Kidney (tissue), 14 donors: ENCODE data around the gene SRD5A1. TPM values are rescaled to one million over a fixed set of nuclear protein-coding genes. Genes with fewer than 3 reads are reported as not detected.

Source experiments
- DNase-seq, 5 donors: peaks; one replicate each; pipeline ENCODE4 v3.0.0-alpha.2; 2013 to 2020
- FAIRE-seq: peaks from 2 replicates; lab custom pipeline; 2012; peaks lifted over from hg19 to GRCh38; lab: Jason Lieb, UNC
- H3K27ac ChIP-seq, 2 donors: one replicate each; pipeline ENCODE4 v1.7.0; 2013; ENCODE audit warnings: low read depth in 2 of 2, low read length in 2 of 2, inconsistent platforms in 1 of 2
- H3K27me3 ChIP-seq: one replicate; pipeline ENCODE4 v1.7.1; 2013; ENCODE audit warnings: low read length, inconsistent platforms; ENCODE audit not compliant: control insufficient read depth, insufficient read depth
- H3K36me3 ChIP-seq, 3 donors: one replicate each; pipeline versions ENCODE4 v1.7.0 to v1.7.1; 2013; ENCODE audit warnings: low read length in 3 of 3, control low read depth in 1 of 3, inconsistent platforms in 1 of 3; ENCODE audit not compliant: insufficient read depth in 3 of 3, control insufficient read depth in 2 of 3
- H3K4me1 ChIP-seq, 3 donors: one replicate each; pipeline versions ENCODE4 v1.7.0 to v1.7.1; 2013; ENCODE audit warnings: low read length in 3 of 3, inconsistent platforms in 1 of 3, low read depth in 1 of 3; ENCODE audit not compliant: control insufficient read depth in 2 of 3, insufficient read depth in 2 of 3
- H3K4me3 ChIP-seq, 3 donors: one replicate each; pipeline versions ENCODE4 v1.7.0 to v1.8.1; 2013; ENCODE audit warnings: low read length in 3 of 3, control low read depth in 1 of 3, inconsistent platforms in 1 of 3
- H3K9ac ChIP-seq, 3 donors: one replicate each; pipeline versions ENCODE4 v1.7.0 to v1.7.1; 2013; ENCODE audit warnings: low read length in 3 of 3, control low read depth in 1 of 3, inconsistent platforms in 1 of 3
- H3K9me3 ChIP-seq, 3 donors: one replicate each; pipeline versions ENCODE4 v1.7.0 to v1.7.1; 2013; ENCODE audit warnings: low read length in 3 of 3, control low read depth in 1 of 3, inconsistent platforms in 1 of 3; ENCODE audit not compliant: control insufficient read depth in 2 of 3, insufficient read depth in 1 of 3
- intact Hi-C: fragments of 100-400 bp; cut with DNase I; formaldehyde crosslinking; loops from one replicate; pipeline ENCODE4 v1.11.1; 2022
- polyA plus RNA-seq: library from polyadenylated mRNA; stranded (reverse); fragments of 350-450 nt; fragmentation: Illumina TruSeq; extraction: RNeasy Lipid Tissue Mini Kit (QIAGEN cat#74804); gene quantifications from one replicate; pipeline ENCODE4 v1.2.3, GENCODE V29; 2014; ENCODE audit warnings: low read depth, low replicate concordance; ENCODE audit not compliant: insufficient read depth
- total RNA-seq: library from RNA; stranded (reverse); fragmentation: NEBNext Ultra II Directional; extraction: Animal tissue kit (Norgen Biotek cat#: 25700); gene quantifications from one replicate; pipeline ENCODE4 v1.2.1, GENCODE V29; 2021
- TF ChIP-seq, protein P1 (sequence below): IDR thresholded peaks from 3 replicates; pipeline ENCODE4 v1.5.1; 2012; ENCODE audit warnings: mild to moderate bottlenecking, moderate library complexity, borderline replicate concordance; ENCODE audit not compliant: insufficient read depth; ENCODE audit errors: extremely low read depth
- donor health status: control.
- donor health status: control.
- donor health status: control.
- donor health status: control.
- donor health status: control.
- donor health status: DM: yes; HTN: yes; CAD: no.
- donor health status: Normal renal cell carcinoma (clear cell type).

The SRD5A1 gene
- total and polyA plus RNA-seq, 2 donors from 2014 or later: 6.5 to 13.1 TPM

DNA sequence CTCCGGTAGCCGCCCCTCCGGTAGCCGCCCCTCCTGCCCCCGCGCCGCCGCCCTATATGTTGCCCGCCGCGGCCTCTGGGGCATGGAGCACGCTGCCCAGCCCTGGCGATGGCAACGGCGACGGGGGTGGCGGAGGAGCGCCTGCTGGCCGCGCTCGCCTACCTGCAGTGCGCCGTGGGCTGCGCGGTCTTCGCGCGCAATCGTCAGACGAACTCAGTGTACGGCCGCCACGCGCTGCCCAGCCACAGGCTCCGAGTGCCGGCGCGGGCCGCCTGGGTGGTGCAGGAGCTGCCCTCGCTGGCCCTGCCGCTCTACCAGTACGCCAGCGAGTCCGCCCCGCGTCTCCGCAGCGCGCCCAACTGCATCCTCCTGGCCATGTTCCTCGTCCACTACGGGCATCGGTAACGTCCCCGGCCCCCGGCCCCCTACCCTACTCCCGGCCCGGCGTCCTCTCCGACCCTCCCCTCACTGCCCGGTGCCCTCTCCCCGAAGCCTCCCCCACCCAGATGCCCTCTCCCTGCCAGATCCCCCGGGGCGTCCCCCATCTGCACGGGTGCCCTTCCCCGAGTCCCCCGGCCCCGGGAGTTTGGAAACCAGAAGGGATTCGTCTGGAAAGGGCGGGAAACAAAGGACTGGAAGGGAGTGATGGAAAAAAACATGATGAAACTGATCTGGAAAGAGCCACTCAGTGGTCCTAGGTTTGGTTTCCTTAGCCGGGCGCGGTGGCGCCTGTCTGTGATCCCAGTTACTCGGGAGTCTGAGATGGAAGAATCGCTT lies 417 bp downstream of the SRD5A1 start:
- H3K27ac ChIP-seq: peak overlapping the region; percentile 47 to 97
- H3K9me3 ChIP-seq: no peaks in the 10 kb centered on the region
- intact Hi-C loops: loop anchor here (10.0 kb wide), 1 partner anchor 111 kb away; no protein-coding TSS in a partner anchor
- H3K36me3 ChIP-seq: peaks cover 0 to 14% (median 0%) of the 10 kb centered on the region in 3 donors
- DNase-seq: peak in 4 of 5 donors; percentile 21 to 78 (median 50)
- H3K4me1 ChIP-seq: peaks cover 0 to 10% (median 4%) of the 10 kb centered on the region in 3 donors
- no peak for FAIRE-seq
- H3K9ac ChIP-seq: peak overlapping the region in 1 of 3 donors; percentile 22
- peak overlapping the region; percentile 40 to 84 (median 43) for H3K4me3 ChIP-seq
- no peaks in the 10 kb centered on the region for H3K27me3 ChIP-seq
- TF ChIP-seq, protein P1, sequence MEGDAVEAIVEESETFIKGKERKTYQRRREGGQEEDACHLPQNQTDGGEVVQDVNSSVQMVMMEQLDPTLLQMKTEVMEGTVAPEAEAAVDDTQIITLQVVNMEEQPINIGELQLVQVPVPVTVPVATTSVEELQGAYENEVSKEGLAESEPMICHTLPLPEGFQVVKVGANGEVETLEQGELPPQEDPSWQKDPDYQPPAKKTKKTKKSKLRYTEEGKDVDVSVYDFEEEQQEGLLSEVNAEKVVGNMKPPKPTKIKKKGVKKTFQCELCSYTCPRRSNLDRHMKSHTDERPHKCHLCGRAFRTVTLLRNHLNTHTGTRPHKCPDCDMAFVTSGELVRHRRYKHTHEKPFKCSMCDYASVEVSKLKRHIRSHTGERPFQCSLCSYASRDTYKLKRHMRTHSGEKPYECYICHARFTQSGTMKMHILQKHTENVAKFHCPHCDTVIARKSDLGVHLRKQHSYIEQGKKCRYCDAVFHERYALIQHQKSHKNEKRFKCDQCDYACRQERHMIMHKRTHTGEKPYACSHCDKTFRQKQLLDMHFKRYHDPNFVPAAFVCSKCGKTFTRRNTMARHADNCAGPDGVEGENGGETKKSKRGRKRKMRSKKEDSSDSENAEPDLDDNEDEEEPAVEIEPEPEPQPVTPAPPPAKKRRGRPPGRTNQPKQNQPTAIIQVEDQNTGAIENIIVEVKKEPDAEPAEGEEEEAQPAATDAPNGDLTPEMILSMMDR: no peak

DNA sequence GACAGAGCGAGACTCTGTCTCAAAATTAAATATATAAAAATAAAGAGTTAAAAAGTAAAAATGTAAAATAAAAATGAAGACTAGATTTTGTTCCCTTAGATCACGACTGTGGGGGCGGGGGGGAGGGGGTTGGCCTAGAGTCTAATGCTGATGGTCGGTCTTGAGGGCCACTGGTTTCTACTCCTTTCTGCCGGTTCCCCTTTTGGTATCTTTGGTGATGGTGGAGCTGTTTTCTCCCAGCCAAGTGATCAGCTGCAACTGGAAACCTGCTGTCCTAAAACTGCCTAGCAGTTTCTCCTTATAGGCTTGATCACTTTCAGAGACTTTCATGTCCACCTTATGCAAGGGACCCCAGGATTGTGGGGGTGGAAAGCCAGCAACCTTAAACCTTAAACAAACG lies 1.1 kb downstream of the SRD5A1 start:
- TF ChIP-seq, protein P1: no peak
- H3K9me3 ChIP-seq: no peaks in the 10 kb centered on the region
- peaks cover 0 to 7% (median 0%) of the 10 kb centered on the region in 3 donors for H3K36me3 ChIP-seq
- H3K27ac ChIP-seq: no peak overlapping the region
- H3K4me1 ChIP-seq: peaks cover 0 to 10% (median 4%) of the 10 kb centered on the region in 3 donors
- intact Hi-C loops: loop anchor here (10.0 kb wide), 1 partner anchor 110 kb away; no protein-coding TSS in a partner anchor
- H3K4me3 ChIP-seq: peak overlapping the region; percentile 40 to 84 (median 43)
- DNase-seq (peak in 2 of 5 donors; percentile 13 to 52), FAIRE-seq (no peak)
- no peak overlapping the region for H3K9ac ChIP-seq
- H3K27me3 ChIP-seq: no peaks in the 10 kb centered on the region

DNA sequence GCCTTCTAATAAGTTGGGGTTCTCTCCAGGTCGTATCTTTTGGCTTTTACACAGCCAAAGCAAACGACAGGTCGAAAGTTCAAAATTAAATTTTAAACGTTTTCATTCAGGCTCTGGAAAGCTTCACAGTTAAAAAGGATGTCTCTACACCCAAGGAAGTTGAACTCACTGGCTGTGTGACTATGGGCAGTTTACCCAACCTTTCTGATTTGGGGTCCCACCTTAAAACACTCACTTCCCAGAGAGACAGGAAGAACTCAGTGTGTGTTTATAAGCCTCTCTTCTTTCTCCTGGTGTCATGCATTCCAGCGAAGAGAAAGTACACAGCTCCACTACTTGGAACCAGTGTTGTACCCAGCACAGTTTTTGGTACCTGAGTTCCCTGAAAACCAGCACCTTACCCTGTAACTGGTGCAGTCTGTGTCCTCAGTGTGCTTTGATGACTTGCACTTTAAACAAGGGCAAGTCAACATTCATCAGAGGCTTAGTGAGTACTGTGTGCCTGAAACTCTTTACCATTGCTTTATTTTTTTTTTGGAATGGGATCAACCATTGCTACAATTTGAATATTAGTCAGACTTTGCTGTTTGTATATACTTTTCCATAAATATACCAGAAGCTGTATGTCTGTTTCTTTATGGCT lies 1.7 kb downstream of the SRD5A1 start:
- Histone ChIP-seq H3K27ac (no peak overlapping the region), H3K4me1 (peaks cover 0 to 10% (median 4%) of the 10 kb centered on the region in 3 donors), H3K9me3 (no peaks in the 10 kb centered on the region), H3K27me3 (no peaks in the 10 kb centered on the region), H3K9ac (no peak overlapping the region), H3K4me3 (no peak overlapping the region), H3K36me3 (peaks cover 0 to 1% (median 0%) of the 10 kb centered on the region in 3 donors)
- TF ChIP-seq, protein P1: no peak
- DNase-seq: no peak
- intact Hi-C loops: loop anchor here (10.0 kb wide), 1 partner anchor 110 kb away; no protein-coding TSS in a partner anchor
- FAIRE-seq: no peak
